SU-DHL-6 (cell line): Measurements from ENCODE around the gene SDR42E1.

Experiments
- CTCF ChIP-seq: fragments of 200-600 bp; sonication (generic); IDR thresholded peaks from one replicate; pipeline ENCODE4 v1.5.1; 2017; ENCODE audit warnings: antibody characterized with exemption, mild to moderate bottlenecking, low read length, moderate library complexity; ENCODE audit not compliant: insufficient read depth, poor library complexity, severe bottlenecking
- EZH2phosphoT487 ChIP-seq: fragments of 200-600 bp; sonication (generic), shearing (Covaris generic); conservative IDR thresholded peaks from 2 replicates; pipeline ENCODE4 v1.6.1; 2018; ENCODE audit warnings: mild to moderate bottlenecking, antibody characterized with exemption, low read length, moderate library complexity, mixed read lengths

GRCh38 chr16:82056550-82056896 is 45.3 kb upstream of the SDR42E1 start:
- no peak for TF ChIP-seq CTCF
- TF ChIP-seq EZH2phosphoT487 = no peak
